H1 (cell line): ENCODE results near the gene LRRC32. TPM values are rescaled to one million over a fixed set of nuclear protein-coding genes. Genes with fewer than 3 reads are reported as not detected.

Source experiments
- SIX5 ChIP-seq: IDR thresholded peaks from 2 replicates; pipeline ENCODE4 v1.6.1; 2011; ENCODE audit warnings: mild to moderate bottlenecking, low read depth, low read length
- polyA plus RNA-seq, 7 experiments: library from polyadenylated mRNA; depleted of rRNA in 3 of 7; stranded (reverse) in 5 of 7; unstranded in 2 of 7; fragments of >200 nt in 5 of 7; fragments of 200-250 nt in 2 of 7; gene quantifications; 1 replicate in 5 of 7; 2 replicates in 1 of 7; 4 replicates in 1 of 7; pipeline versions ENCODE4 v1.2.1 to v1.2.3, GENCODE V29; 2011 to 2013; ENCODE audit warnings: missing spikeins in 2 of 7, mixed read lengths in 2 of 7
- total RNA-seq: library from RNA; stranded (reverse); fragmentation: NEBNext Ultra II Directional; extraction: Animal tissue kit (Norgen Biotek cat#: 25700); gene quantifications from 2 replicates; pipeline ENCODE4 v1.2.1, GENCODE V29; 2021

LRRC32 gene
- total and polyA plus RNA-seq, 2 of the 8 experiments (the other 6 are each of a cell fraction or from before 2014, with no cell fraction given), result 0.99 to 1.9 TPM

GRCh38 chr11:76613901-76614300, 56.6 kb downstream of the LRRC32 start (continued):
- no peak for TF ChIP-seq SIX5
